Stimulated activated CD8-positive, alpha-beta memory T cell treated with anti-CD3 and anti-CD28 coated beads, Interleukin-12 subunit alpha, Interleukin-12 subunit beta, amount 100 ng/mL, for 24 hours (primary cell): ENCODE results near the gene DNAJB4.
"Not testable (repeated sequence)": the region's sequence is repeated elsewhere in the genome, so short reads cannot be mapped to it uniquely, and the experiment has no call there.

Source experiments
- DNase-seq: peaks from one replicate; pipeline ENCODE4 v3.0.0-alpha.2; 2020; ENCODE audit errors: extremely low read depth

Gene DNAJB4

DNA sequence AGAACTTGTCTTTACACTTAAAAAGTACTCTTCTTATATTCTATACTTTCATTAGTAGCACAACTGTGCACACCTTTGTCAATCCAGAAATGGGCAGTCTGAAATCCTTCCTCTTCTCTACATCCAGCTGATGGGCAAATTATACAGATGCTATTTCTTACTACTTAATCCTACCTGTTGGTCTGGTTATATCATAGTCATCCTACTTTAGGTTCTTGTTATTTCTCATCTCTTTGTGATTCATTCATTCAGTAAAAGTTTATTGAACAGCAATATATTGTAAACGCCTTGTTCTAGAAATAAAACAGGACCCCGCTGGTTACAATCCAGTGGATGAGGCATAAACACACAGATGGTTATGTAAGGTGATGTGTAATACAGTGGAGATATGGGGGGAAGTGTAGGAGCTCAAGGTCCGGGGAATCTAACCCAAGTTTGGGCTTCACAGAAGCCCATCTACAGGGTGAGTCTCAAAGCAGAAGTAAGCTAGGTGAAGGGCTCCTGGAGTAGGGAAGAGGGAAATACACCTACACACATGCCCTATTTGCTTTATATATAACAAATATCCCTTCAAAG is 14.0 kb upstream of the DNAJB4 start:
- DNase-seq, result no peak

DNA sequence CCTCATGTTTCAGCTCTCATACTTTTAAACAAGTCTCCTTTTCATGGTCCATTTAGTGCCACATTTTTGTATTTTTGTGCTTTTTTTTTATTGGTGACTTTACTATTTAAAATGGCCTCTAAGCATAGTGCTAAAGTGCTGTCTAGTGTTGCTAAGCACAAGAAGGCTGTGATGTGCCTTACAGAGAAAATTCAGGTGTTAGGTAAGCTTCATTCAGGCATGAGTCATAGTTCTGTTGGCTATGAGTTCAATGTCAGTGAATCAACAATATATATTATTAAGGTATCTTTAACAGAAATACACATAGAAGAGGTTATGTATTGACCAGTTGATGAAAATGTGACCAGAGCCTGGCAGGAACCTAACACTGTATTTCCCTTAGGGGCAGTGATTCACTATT is 13.1 kb upstream of the DNAJB4 start:
- no peak for DNase-seq

DNA sequence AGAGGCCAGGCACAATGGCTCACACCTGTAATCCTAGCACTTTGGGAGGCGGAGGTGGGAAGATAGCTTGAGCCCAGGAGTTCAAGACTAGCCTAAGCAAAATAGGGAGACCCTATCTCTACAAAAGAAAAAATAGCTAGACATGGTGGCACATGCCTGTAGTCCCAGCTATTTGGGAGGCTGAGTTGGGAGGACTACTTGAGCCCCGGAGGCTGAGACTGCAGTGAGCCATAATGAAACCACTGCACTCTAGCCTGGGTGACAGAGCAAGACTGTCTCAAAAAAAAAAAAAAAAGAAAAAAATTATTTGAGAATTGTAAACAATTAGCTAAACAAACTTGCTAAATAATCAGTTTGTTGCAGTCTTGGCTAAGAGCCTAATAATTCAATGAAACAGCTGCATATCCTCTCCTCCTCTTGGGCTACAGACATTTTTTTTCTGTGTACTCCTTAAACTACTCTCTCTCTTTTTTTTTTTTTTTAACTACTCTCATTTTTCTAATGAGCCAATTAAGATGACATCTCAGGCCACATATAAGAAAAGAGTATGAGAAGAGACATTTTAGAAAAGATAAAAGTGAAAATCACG is 10.5 kb upstream of the DNAJB4 start:
- DNase-seq, result no peak

DNA sequence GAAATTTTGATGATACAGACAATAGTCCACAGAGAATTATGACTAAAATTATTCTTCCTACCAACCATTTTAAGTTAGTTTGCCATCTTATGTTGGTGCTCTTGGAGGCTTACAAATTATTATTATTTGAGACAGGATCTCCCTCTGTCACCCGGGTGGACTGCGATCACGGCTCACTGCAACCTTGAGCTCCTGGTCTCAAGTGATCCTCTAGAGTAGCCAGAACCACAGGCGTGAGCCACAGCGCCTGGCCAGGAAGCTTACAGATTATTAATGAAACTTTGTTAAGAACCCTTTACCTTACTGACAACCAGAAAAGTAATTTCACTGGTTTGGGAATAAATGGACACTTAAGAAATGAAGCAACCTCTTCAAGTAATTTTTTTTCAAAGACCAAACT is 8.0 kb upstream of the DNAJB4 start:
- DNase-seq, result no peak

DNA sequence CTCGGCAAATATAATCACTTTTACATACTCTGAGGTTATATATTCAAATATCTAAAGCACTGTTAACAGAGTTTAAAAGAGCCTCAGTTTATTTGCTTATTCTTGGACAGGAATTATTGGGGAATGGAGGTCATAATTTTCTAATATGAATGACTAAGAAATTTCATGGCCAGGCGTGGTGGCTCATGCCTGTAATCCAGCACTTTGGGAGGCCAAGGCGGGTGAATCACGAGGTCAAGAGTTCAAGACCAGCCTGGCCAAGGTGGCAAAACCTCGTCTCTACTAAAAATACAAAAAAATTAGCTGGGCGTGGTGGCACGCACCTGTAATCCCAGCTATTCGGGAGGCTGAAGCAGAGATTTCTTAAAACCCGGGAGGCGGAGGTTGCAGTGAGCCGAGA is 4.2 kb upstream of the DNAJB4 start:
- not testable (repeated sequence) for DNase-seq

DNA sequence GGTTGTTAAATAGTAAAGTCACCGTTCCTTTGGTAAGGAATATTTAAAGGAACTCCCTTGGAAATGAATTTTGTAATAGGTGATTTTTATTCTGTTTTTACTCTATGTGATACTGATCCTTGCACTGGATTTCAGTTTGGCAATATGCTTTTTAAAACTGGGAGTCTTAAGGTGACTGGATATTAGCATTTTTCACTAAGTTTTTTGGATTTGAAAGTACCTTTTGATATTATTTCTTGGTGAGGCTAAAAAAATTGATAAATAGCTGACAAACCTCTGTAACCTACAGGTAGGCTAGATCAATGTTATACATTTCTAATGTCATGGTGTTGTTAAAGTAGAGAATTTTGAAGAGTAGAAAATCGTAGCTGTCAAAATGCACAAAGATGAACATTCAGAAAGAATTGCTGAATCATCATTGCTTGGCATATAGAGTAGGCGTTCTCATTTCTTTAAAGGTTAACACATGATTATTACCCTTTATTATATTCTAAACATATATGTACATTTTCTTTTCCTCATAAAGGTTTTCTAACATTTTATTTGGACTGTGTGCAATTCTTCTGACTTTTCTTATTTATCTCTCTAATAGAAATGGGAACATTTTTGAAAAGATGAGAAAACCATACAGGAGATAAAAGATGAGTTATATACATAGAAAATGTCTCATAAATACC is 1.5 kb upstream of the DNAJB4 start:
- no peak for DNase-seq

DNA sequence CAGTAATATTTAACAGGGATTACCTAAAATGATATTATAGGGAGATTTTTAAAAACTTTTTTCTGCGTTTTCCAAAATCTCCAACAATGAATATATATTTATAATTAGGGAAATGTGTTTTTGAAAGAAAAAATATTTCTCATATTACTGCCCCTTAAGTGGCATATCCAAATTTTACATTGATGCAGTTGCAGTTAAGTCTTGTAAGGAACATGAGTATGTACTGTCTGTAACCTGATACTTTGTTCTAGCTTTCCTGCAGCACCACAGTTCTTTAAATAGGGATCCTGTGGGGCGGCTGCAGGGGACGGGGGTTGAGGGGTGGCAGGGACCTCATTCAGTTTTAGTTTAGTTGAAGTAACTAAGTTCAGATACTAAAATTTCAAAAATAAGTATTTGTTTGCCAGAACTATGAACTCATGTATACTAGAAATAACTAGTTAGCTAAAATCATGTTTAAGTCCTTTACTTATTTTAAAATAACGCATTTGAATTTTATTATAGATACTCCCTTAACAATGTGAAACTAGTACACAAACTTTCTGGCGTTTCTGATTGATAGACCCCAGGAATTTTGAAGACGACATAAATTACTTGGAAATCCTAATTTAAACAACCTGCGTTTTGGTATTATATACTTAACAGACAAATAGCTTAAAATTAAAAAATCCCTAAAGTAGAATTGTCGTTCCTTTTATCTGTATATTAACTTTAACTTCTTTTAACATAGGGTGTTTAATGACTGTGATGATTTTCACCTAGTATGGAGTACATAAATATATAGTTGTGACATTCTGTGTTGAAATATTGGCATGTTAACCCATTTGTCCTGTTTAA is 639 bp upstream of the DNAJB4 start:
- no peak for DNase-seq

DNA sequence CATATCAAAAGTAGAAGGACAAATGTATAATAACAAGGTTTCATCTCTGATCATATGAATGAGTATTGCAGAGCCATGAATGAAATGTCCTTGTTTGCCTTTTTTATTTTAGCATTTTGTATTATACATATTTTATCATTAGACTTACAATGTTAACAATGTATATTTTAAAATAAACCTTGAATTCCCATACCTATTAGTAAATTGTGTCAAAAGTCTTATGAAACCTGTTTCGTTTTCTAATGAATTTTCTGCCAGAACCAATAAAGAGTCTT is 646 bp downstream of the DNAJB4 start:
- DNase-seq, result no peak

DNA sequence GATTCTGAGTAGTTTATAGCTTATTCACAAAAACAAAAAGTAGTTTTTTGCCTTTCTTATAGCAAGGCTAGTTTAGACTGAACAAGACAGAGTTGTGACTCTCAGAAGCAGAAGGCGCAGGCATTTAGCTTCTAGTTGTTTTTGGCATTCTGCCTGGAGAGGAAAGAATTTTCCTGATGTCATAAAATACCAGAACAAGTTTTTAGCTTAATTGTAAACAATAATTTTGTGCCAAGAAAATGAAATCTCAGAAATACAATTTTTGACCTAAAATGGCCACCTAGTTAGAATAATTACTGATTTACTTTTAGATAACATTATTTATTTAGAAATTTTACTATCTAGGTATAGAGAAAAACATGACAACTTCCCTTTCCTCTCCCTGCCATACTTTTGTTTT is 1.0 kb downstream of the DNAJB4 start:
- DNase-seq, result no peak

DNA sequence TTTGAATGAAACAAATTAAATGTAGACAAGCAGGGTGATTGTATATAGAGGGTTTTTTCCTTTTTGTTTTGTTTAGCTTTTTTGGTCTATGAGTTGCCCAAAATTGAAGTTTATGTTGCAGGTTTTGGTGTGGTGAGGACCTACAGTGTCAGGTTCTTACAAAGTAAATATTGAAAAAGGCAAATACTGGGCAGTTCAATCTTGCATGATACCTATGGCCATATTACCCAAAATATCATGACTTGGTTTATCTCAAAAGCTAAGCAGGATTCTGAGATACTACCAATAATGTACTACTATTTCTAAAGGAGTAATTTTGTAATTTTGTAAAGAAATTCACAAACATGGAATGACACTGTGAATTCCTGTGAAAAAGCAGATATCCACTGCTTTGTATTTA is 1.8 kb downstream of the DNAJB4 start:
- DNase-seq, result no peak

DNA sequence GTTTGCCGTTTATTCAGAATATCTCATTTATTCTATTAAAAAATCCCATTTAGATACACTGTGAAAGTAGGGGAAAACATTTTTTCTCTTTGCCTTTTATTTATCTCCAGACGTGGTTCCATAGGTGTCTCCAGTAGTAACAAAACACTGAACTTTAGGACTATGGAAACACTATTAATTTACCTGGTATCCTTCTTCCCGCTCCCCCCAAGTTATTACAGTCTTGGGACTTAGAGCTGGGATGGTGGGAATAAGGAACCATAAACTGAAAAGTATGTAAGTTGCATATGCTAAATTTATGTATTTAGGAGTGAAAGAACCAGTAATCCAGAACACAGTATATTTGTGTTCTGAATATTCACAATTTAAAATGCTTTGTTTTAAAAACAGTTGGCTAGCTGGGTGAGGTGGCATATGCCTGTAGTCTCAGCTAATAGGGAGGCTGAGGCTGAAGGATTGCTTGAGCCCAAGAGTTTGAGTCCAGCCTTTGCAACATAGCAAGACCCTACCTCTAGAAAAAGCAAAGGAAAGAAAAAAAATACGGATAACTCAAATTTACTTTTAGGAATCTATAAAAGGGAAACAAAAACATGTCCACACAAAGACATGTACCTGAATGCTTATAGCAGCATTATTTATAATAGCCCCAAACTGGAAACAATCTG is 3.1 kb downstream of the DNAJB4 start:
- DNase-seq, result no peak

DNA sequence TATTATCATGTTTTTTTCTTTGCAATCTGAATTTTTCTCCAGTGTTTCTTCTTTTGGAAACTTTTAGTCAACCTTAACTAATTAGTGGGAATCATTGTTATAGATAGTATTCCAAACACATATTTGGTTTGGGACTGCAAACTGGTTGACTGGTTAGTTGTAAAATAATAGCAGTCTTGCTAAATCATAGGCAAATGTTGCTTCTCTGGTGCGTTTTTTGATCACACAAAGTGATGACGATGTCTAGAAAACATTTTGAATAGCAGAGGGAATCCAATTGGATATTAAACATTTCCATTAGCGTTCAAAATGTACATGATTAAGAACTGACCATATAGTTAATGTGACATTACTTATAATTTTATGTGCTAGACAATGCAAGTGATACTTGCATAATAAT is 4.5 kb downstream of the DNAJB4 start:
- DNase-seq, result no peak

DNA sequence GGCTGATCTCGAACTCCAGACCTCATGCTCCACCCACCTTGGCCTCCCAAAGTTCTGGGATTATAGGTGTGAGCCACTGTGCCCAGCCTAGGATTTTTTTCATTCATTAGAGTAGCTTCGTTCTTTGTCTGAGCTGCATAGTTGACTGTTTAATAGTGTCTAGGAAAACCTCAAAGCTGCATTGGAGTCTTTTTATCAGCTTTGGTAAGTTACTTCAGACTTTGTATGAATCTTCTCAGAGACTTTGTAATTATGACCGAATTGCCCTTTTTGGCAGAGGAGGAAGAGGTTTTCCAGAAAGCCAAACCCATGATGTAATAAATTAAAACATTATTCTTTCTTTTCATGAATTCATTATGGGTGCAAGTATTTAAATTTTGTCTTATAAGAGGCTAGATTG is 5.1 kb downstream of the DNAJB4 start:
- no peak for DNase-seq

DNA sequence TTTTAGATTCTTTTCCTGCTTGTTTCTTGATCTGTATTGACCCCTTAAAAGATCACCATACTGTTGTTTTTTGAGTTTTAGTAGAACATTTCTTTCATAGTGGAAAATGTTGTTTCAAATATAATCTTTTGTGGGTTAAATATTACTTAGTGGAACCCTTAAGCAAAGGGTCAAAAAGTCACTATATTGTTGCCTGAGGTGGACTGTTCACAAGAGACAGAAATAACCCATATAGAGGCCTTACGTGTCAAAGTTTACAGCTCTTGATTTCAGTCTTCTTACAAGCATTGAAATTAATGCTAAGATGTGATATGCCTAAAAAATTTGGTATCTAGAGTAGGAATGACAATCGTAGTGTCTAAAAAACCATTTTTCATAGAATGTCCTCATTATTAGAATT is 6.3 kb downstream of the DNAJB4 start:
- DNase-seq, result no peak

DNA sequence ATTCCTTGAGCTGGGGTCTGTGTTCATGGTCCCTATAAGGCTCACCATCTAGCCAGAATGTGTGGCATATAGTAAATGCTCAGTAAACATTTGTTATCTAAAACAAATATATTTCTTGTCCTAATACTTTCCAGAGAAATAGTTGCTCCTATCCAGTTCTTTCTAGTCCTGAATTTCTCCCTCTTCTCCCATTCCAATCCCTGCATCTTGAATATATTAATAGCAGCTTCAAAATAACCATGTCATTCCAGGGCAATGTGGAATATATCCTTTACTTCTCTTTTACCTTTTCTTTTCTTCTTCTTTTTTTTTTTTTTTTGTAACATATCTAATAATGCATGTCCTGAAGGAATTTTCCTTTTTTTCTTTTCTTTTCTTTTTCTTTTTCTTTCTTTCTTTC is 10.4 kb downstream of the DNAJB4 start:
- no peak for DNase-seq

DNA sequence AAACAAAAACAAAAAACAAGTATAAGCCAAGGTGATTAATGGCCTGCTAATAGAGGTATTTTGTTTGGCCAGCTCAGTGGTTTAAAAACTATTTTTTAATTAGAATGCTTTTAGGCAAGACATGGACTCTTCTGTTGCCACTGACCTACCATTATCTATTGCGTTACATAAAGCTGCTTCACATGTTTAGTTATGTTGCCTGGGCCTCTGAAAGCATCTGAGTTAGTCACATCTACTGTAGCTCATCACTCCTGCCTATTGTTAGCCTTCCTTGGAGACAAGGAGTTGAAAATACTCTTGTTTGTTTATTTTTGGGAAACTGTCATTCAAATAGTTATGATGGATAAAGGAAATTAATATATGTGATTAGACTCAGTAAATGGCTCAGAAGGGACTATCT is 14.3 kb downstream of the DNAJB4 start:
- no peak for DNase-seq

DNA sequence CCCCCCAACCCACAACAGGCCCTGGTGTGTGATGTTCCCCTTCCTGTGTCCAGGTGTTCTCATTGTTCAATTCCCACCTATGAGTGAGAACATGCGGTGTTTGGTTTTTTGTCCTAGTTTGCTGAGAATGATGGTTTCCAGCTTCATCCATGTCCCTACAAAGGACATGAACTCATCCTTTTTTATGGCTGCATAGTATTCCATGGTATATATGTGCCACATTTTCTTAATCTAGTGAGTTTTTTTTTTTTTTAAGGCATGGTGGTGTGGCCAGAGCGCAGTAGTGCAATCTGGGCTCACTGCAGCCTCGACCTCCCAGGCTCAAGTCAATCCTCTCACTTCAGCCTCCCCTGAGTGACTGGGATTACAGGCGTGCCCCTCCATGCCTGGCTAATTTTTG is 16.4 kb downstream of the DNAJB4 start:
- DNase-seq, result not testable (repeated sequence)

DNA sequence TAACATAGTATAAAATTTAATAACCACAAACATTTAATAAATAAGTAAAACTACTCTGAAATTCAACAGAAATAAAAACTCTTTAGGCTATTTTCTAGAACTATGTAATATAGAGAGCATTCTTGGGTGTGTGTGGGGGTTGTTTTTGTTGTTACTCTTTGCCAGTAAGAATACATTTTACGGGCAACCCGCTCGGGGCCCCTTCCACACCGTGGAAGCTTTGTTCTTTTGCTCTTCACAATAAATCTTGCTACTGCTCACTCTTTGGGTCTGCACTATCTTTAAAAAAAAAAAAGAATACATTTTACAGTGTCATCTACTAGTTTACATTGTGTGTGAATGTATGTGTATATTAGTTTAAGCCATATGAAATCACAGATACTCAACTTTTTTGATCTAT is 25.1 kb downstream of the DNAJB4 start:
- no peak for DNase-seq

DNA sequence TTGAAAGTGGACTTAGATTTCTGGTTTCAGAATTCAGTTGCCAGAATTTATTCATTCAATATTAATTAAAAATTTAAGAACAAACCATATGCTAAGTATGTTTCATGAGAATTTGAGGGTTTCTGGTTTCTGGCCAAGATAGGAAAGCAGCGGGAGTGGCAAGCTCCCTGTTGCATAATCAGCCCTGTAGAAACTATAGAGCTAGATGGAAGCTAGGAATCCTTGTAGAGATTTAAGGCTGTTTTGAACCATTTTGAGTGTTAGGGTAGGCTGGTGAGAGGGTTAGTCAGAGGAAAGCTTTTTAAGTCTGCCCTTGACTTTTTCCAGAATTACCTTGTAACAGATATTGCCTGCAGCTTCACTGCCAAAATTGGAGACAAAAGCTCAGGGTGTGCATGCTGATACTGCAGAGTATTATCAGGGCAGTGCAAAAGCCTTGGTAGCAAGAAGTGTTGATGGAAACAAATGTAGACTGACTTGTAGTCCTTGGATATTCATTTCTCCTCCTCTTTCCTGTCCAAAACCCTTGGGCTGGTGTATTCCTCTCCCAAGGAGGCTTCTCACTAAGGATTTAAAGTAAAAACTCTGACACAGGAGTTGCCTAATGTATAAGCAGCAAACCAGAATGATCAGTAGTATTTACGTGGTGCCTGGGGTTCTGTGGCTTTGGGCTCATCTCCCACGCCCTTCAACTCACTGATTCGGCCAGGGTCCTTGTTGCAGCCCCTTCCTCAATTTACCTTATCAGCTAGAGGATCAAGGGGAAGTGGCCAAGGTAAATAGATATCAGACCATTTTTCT is 28.5 kb downstream of the DNAJB4 start:
- no peak for DNase-seq

DNA sequence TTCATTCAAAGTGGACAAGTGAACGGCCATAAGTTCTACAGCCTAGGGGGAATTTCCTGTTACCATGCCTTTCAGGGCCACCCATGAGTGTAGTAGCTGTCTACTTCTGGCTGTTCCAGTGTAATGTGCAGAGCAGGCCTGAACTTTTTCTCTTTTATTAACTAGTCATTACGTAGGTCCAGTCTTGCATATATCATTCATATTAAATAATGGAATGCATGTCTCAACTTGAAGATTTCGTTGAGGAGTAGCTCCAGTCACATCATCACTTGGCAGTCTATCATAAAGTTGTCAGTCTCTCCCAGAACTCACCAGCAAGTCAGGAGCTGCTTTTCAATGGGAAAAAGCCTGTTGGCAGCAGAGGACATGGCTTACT is 29.0 kb downstream of the DNAJB4 start:
- DNase-seq, result no peak

DNA sequence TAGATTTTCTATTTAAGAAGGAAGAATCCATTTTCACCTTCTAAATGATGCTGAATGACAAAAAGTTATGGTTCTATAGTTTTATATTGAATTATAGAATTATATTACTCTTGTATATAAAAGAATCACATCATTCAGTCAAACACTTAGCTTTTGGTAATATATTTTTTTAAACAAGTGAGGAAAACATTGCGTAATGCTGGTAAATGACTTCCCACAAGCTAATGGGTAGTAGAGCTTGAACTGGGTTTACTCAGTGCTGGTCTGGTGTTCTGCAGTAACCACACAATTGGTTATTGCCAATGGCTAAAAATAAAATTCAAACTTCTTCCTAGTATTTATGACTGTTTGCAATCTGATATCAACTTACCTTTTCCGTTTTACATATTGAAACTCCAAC is 30.4 kb downstream of the DNAJB4 start:
- DNase-seq, result no peak

DNA sequence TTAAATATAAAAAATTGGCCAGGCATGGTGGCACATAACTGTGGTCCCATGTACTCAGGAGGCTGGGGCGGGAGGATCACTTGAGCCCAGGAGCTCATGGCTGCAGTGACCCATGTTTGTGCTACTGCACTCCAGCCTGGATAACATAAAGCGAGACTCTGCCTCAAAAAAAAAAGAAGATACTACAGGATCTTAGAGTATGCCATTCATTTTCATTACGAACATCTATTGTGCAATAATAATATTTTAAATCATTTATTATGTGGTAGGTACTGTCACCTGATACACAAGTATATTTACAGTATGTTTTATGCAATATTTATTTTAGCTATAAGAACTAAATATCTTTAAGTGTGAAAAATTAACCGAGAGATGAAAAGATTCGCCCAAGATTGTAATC is 31.7 kb downstream of the DNAJB4 start:
- DNase-seq, result no peak
